Brain (organoid and tissue), 1 donor: ENCODE results near the gene B4GALT4. TPM values are rescaled to one million over a fixed set of nuclear protein-coding genes. Genes with fewer than 3 reads are reported as not detected.

Source experiments
- polyA plus RNA-seq: library from polyadenylated mRNA; stranded (reverse); fragments of 350-450 nt; fragmentation: Illumina TruSeq; extraction: RNeasy Lipid Tissue Mini Kit (QIAGEN cat#74804); gene quantifications from one replicate; pipeline ENCODE4 v1.2.3, GENCODE V29; 2015; ENCODE audit warnings: low read depth, low replicate concordance; ENCODE audit not compliant: insufficient read depth

B4GALT4 gene
- polyA plus RNA-seq, 1 donor from 2014 or later, result 11.4 TPM

Other genes starting within 250 kb of the B4GALT4 start
- 11.9 TPM for gene IGSF11, start 206.0 kb downstream of the B4GALT4 start, polyA plus RNA-seq
- gene TEX55, start 94.7 kb downstream of the B4GALT4 start, polyA plus RNA-seq, result 0.37 TPM
- gene UPK1B, start 67.3 kb downstream of the B4GALT4 start, polyA plus RNA-seq, result 0.37 TPM
- gene ARHGAP31, start 53.5 kb upstream of the B4GALT4 start, polyA plus RNA-seq, result 3.9 TPM
- 7.1 TPM for gene TMEM39A, start 222.7 kb upstream of the B4GALT4 start, polyA plus RNA-seq
- gene POGLUT1, start 228.1 kb upstream of the B4GALT4 start, polyA plus RNA-seq, result 4.4 TPM